SK-N-SH treated with all-trans-retinoic acid at 6 μM for 48 hours (cell line): Measurements from ENCODE around the gene IQCK.

Experiments
- ARNTL ChIP-seq: fragments of 450-650 bp; formaldehyde crosslinking; IDR thresholded peaks from 2 replicates; pipeline ENCODE4 v1.5.0; 2020; ENCODE audit warnings: low read depth, mild to moderate bottlenecking, moderate library complexity, borderline replicate concordance
- CREB5 ChIP-seq: fragments of 250-450 bp; sonication (Bioruptor Pico); IDR thresholded peaks from 2 replicates; pipeline ENCODE4 v1.5.1; 2020; ENCODE audit warnings: low read depth, mild to moderate bottlenecking, moderate library complexity
- CSRNP3 ChIP-seq: fragments of 250-450 bp; sonication (Bioruptor Pico); IDR thresholded peaks from 2 replicates; pipeline ENCODE4 v1.5.1; 2021; ENCODE audit warnings: mild to moderate bottlenecking, moderate library complexity
- ISL1 ChIP-seq: fragments of 250-450 bp; sonication (Bioruptor Pico); IDR thresholded peaks from 2 replicates; pipeline ENCODE4 v2.1.2; 2022; ENCODE audit warnings: mild to moderate bottlenecking, moderate library complexity
- PATZ1 ChIP-seq: fragments of 250-450 bp; sonication (Bioruptor Pico); IDR thresholded peaks from 2 replicates; pipeline ENCODE4 v1.8.0; 2020; ENCODE audit warnings: mild to moderate bottlenecking, moderate library complexity, borderline replicate concordance
- POU6F1 ChIP-seq: fragments of 250-450 bp; sonication (Bioruptor Pico); IDR thresholded peaks from 2 replicates; pipeline ENCODE4 v1.8.0; 2021; ENCODE audit warnings: low read depth, mild to moderate bottlenecking, moderate library complexity, borderline replicate concordance
- PPARA ChIP-seq: fragments of 250-450 bp; sonication (Bioruptor Pico); IDR thresholded peaks from 2 replicates; pipeline ENCODE4 v1.5.0; 2020; ENCODE audit warnings: mild to moderate bottlenecking, borderline replicate concordance
- RARB ChIP-seq: fragments of 250-450 bp; sonication (Bioruptor Pico); IDR thresholded peaks from 2 replicates; pipeline ENCODE4 v1.8.0; 2021; ENCODE audit warnings: mild to moderate bottlenecking, moderate library complexity
- TCF4 ChIP-seq: fragments of 250-450 bp; sonication (Bioruptor Pico); IDR thresholded peaks from 2 replicates; pipeline ENCODE4 v1.8.0; 2021; ENCODE audit warnings: mild to moderate bottlenecking, moderate library complexity, borderline replicate concordance
- TOX ChIP-seq: fragments of 250-450 bp; sonication (Bioruptor Pico); IDR thresholded peaks from 2 replicates; pipeline ENCODE4 v1.8.0; 2021; ENCODE audit warnings: mild to moderate bottlenecking, moderate library complexity, borderline replicate concordance
- ZFP3 ChIP-seq: fragments of 250-450 bp; sonication (Bioruptor Pico); IDR thresholded peaks from 2 replicates; pipeline ENCODE4 v1.5.0; 2020; ENCODE audit warnings: mild to moderate bottlenecking, moderate library complexity
- ZFP30 ChIP-seq: fragments of 450-650 bp; formaldehyde crosslinking; IDR thresholded peaks from 2 replicates; pipeline ENCODE4 v1.5.0; 2022; ENCODE audit warnings: mild to moderate bottlenecking, moderate library complexity
- ZNF565 ChIP-seq: fragments of 450-650 bp; formaldehyde crosslinking; conservative IDR thresholded peaks from 2 replicates; pipeline ENCODE4 v1.5.0; 2020; ENCODE audit warnings: low read depth, mild to moderate bottlenecking, moderate library complexity

- no peak for TF ChIP-seq TOX (CRISPR knock-in tag)
- TF ChIP-seq PATZ1 (CRISPR knock-in tag), result no peak
- TF ChIP-seq ZFP3 (CRISPR knock-in tag), result no peak
- no peak for TF ChIP-seq POU6F1 (CRISPR knock-in tag)
- no peak for TF ChIP-seq PPARA (CRISPR knock-in tag)
- no peak for TF ChIP-seq ZFP30 (CRISPR knock-in tag)
- TF ChIP-seq CSRNP3 (CRISPR knock-in tag), result no peak
- TF ChIP-seq ZNF565 (CRISPR knock-in tag), result no peak
- TF ChIP-seq CREB5 (CRISPR knock-in tag), result no peak
- no peak for TF ChIP-seq TCF4 (CRISPR knock-in tag)
- no peak for TF ChIP-seq RARB (CRISPR knock-in tag)
- no peak for TF ChIP-seq ISL1
- no peak for TF ChIP-seq ARNTL (CRISPR knock-in tag)
These were observed 28.7 kb upstream of the IQCK start for GRCh38 chr16:19689342-19689741.
